ENCODE measurements around the gene POLDIP2. TPM values are rescaled to one million over a fixed set of nuclear protein-coding genes. Genes with fewer than 3 reads are reported as not detected.

POLDIP2 gene
- total and polyA plus RNA-seq, 2 of the 13 experiments (the other 11 are each of a cell fraction or from before 2014, with no cell fraction given) = 85.9 to 114 TPM

DNA sequence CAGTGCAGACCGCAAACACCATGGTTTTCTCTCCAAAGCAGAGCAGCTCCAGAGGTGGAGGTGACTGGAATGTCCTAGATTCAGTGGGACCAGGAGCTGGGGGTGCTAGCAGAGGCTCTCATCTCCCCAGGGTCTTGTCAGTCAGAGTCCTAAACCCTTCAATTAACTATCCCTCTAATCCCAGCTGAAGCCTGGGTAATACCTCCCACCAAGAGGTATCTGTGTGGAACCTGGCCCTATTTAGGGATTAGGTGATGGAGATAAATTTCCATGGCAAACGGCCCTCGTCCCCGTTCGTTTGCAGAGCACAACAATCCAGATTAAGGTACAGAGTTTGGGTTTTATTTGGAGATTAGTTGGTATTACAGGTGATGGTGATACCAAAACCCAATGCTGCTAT lies 5.9 kb upstream of the POLDIP2 start:
- 97% methylated on average over 5 of the region's 5 CpGs for WGBS (ENCODE audit: low lambda C conversion rate)
- POLR2A ChIA-PET = interaction anchor here (1.1 to 1.6 kb wide), 2 partner anchors 8 to 28 kb away, joined by 3 to 5 read pairs; partner anchors contain the start of genes IFT20 and TNFAIP1
- no peaks in the 10 kb centered on the region; a peak in 1 of 5 replicates for H3K27me3 ChIP-seq (ENCODE audit: control insufficient read depth in 1 of 2, insufficient read depth in 2 of 2, low read length in 2 of 2)
- in situ Hi-C loops (cut with HindIII; ENCODE audit: extremely low pct_ligation_motif_present, low pct_unique_long_range_greater_than_20kb) = no loop called here
- H3K9ac ChIP-seq (ENCODE audit: insufficient read depth, low read depth, low read length) = no peak overlapping the region
- no peak overlapping the region for H3K4me3 ChIP-seq (replicated peaks in 1 of 3; ENCODE audit: insufficient read depth in 1 of 3, low read depth in 2 of 3, low read length in 3 of 3)
- H2AFZ ChIP-seq (ENCODE audit: low read length) = no peak overlapping the region
- CTCF ChIA-PET (ENCODE audit: low intra/inter-chr PET ratio, low total read pairs) = no interaction called here
- ATAC-seq = no peak
- H3K27ac ChIP-seq (ENCODE audit: extremely low read length, insufficient read depth, low read length) = no peak overlapping the region
- no peak for TF ChIP-seq IRX3 (CRISPR knock-in tag; IDR thresholded peaks at IDR 0.05; ENCODE audit: borderline replicate concordance, low read depth)
- TF ChIP-seq POLR2G (IDR thresholded peaks at IDR 0.05; ENCODE audit: low read depth, low read length) = 0 out of 2 replicates have a peak, but pooled peaks have one; percentile 12
- no peak for DNase-seq (ENCODE audit: low spot score)
- H3K4me2 ChIP-seq (ENCODE audit: low read depth, low read length) = no peak overlapping the region
- intact Hi-C loops (cut with micrococcal nuclease; ENCODE audit: unreplicated experiment) = no loop called here
- H3K36me3 ChIP-seq (replicated peaks in 1 of 2; ENCODE audit: control insufficient read depth in 1 of 2, insufficient read depth in 2 of 2, low read length in 2 of 2) = peaks cover 19 to 41% of the 10 kb centered on the region in 2 experiments
- FAIRE-seq = no peak
- no TSS peak for BruUV-seq (replicated peaks)
- H3K9me3 ChIP-seq (ENCODE audit: low read length) = no peaks in the 10 kb centered on the region
- no peaks in the 10 kb centered on the region for H4K20me1 ChIP-seq (ENCODE audit: insufficient read depth, low read length)
- H3K4me1 ChIP-seq (ENCODE audit: insufficient read depth, low read length) = peaks cover 33% of the 10 kb centered on the region
- H3K79me2 ChIP-seq (ENCODE audit: insufficient read depth, low read length) = peaks cover 11% of the 10 kb centered on the region

DNA sequence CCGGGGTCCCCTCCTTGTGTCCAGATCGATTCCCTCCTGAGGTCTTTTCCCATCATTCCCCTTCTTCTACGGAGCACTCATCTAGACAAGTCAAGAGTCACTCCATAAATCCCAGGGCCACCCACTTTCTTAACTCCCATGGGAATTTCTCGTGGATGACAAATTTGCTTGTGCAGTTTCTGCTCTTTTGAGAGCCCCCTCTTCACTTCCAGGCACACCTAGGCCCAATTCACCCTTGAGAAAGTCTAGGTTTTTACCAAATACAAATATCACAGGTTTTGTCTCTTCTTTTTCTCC lies 522 bp upstream of the POLDIP2 start:
- ChIA-PET CTCF (ENCODE audit: low intra/inter-chr PET ratio, low total read pairs) (no interaction called here), POLR2A (interaction anchor here (0.6 to 5.2 kb wide), 17 partner anchors 11 to 317 kb away, joined by 3 to 183 read pairs (median 7); partner anchors contain the start of genes IFT20, SARM1, SEBOX and SLC46A1)
- ATAC-seq (no peak), DNase-seq (ENCODE audit: low spot score) (no peak), FAIRE-seq (peak; percentile 23)
- H3K4me2 ChIP-seq (ENCODE audit: low read depth, low read length) = peak overlapping the region; percentile 94
- H3K4me3 ChIP-seq (replicated peaks in 1 of 3; ENCODE audit: insufficient read depth in 1 of 3, low read depth in 2 of 3, low read length in 3 of 3) = peak overlapping the region; percentile 93 to 98 (median 97)
- in situ Hi-C loops (cut with HindIII; ENCODE audit: extremely low pct_ligation_motif_present, low pct_unique_long_range_greater_than_20kb) (no loop called here), intact Hi-C loops (cut with micrococcal nuclease; ENCODE audit: unreplicated experiment) (no loop called here)
- WGBS (ENCODE audit: low lambda C conversion rate) = 0% methylated on average over 4 of the region's 4 CpGs
- peaks cover 24 to 49% of the 10 kb centered on the region in 2 experiments for H3K36me3 ChIP-seq (replicated peaks in 1 of 2; ENCODE audit: control insufficient read depth in 1 of 2, insufficient read depth in 2 of 2, low read length in 2 of 2)
- no peaks in the 10 kb centered on the region; a peak in 1 of 5 replicates for H3K27me3 ChIP-seq (ENCODE audit: control insufficient read depth in 1 of 2, insufficient read depth in 2 of 2, low read length in 2 of 2)
- no peak overlapping the region for H2AFZ ChIP-seq (ENCODE audit: low read length)
- BruUV-seq (replicated peaks) = TSS peak; percentile 78
- H3K4me1 ChIP-seq (ENCODE audit: insufficient read depth, low read length) = peaks cover 36% of the 10 kb centered on the region
- peak overlapping the region; percentile 96 for H3K9ac ChIP-seq (ENCODE audit: insufficient read depth, low read depth, low read length)
- H4K20me1 ChIP-seq (ENCODE audit: insufficient read depth, low read length) = no peaks in the 10 kb centered on the region
- H3K27ac ChIP-seq (ENCODE audit: extremely low read length, insufficient read depth, low read length) = peak overlapping the region; percentile 71
- H3K9me3 ChIP-seq (ENCODE audit: low read length) = no peaks in the 10 kb centered on the region
- peaks cover 38% of the 10 kb centered on the region for H3K79me2 ChIP-seq (ENCODE audit: insufficient read depth, low read length)
- TF ChIP-seq ZSCAN29 (CRISPR knock-in tag; conservative IDR thresholded peaks at IDR 0.05) = 0 out of 2 replicates have a peak, but pooled peaks have one; percentile 1
- TF ChIP-seq ETV6 (CRISPR knock-in tag; conservative IDR thresholded peaks at IDR 0.05) = no peak
- TF ChIP-seq, protein P1, sequence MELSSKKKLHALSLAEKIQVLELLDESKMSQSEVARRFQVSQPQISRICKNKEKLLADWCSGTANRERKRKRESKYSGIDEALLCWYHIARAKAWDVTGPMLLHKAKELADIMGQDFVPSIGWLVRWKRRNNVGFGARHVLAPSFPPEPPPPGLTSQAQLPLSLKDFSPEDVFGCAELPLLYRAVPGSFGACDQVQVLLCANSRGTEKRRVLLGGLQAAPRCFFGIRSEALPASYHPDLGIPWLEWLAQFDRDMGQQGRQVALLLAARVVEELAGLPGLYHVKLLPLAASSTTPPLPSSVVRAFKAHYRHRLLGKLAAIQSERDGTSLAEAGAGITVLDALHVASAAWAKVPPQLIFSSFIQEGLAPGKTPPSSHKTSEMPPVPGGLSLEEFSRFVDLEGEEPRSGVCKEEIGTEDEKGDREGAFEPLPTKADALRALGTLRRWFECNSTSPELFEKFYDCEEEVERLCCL (CRISPR knock-in tag; IDR thresholded peaks at IDR 0.05; ENCODE audit: borderline replicate concordance) = no peak
- TF ChIP-seq, protein P2, sequence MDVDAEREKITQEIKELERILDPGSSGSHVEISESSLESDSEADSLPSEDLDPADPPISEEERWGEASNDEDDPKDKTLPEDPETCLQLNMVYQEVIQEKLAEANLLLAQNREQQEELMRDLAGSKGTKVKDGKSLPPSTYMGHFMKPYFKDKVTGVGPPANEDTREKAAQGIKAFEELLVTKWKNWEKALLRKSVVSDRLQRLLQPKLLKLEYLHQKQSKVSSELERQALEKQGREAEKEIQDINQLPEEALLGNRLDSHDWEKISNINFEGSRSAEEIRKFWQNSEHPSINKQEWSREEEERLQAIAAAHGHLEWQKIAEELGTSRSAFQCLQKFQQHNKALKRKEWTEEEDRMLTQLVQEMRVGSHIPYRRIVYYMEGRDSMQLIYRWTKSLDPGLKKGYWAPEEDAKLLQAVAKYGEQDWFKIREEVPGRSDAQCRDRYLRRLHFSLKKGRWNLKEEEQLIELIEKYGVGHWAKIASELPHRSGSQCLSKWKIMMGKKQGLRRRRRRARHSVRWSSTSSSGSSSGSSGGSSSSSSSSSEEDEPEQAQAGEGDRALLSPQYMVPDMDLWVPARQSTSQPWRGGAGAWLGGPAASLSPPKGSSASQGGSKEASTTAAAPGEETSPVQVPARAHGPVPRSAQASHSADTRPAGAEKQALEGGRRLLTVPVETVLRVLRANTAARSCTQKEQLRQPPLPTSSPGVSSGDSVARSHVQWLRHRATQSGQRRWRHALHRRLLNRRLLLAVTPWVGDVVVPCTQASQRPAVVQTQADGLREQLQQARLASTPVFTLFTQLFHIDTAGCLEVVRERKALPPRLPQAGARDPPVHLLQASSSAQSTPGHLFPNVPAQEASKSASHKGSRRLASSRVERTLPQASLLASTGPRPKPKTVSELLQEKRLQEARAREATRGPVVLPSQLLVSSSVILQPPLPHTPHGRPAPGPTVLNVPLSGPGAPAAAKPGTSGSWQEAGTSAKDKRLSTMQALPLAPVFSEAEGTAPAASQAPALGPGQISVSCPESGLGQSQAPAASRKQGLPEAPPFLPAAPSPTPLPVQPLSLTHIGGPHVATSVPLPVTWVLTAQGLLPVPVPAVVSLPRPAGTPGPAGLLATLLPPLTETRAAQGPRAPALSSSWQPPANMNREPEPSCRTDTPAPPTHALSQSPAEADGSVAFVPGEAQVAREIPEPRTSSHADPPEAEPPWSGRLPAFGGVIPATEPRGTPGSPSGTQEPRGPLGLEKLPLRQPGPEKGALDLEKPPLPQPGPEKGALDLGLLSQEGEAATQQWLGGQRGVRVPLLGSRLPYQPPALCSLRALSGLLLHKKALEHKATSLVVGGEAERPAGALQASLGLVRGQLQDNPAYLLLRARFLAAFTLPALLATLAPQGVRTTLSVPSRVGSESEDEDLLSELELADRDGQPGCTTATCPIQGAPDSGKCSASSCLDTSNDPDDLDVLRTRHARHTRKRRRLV (CRISPR knock-in tag; IDR thresholded peaks at IDR 0.05) = peak; percentile 19; the same call in 1 of the 2 replicates
- peak; percentile 96 for TF ChIP-seq KDM5A (IDR thresholded peaks at IDR 0.05; ENCODE audit: borderline replicate concordance, low read length)
- no peak for TF ChIP-seq ZNF572 (CRISPR knock-in tag; IDR thresholded peaks at IDR 0.05)
- no peak for TF ChIP-seq MAFF (IDR thresholded peaks at IDR 0.05; ENCODE audit: low read depth, low read length)
- TF ChIP-seq, protein P3, sequence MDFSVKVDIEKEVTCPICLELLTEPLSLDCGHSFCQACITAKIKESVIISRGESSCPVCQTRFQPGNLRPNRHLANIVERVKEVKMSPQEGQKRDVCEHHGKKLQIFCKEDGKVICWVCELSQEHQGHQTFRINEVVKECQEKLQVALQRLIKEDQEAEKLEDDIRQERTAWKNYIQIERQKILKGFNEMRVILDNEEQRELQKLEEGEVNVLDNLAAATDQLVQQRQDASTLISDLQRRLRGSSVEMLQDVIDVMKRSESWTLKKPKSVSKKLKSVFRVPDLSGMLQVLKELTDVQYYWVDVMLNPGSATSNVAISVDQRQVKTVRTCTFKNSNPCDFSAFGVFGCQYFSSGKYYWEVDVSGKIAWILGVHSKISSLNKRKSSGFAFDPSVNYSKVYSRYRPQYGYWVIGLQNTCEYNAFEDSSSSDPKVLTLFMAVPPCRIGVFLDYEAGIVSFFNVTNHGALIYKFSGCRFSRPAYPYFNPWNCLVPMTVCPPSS (IDR thresholded peaks at IDR 0.05) = no peak
- TF ChIP-seq ZNF34 (CRISPR knock-in tag; IDR thresholded peaks at IDR 0.05; ENCODE audit: borderline replicate concordance) = no peak
